K562 (cell line): Measurements from ENCODE around the gene KRTAP1-1.

ENCODE experiments used
- FOXA1 ChIP-seq: fragments of 450-650 bp; IDR thresholded peaks from 2 replicates; pipeline ENCODE4 v1.6.1; 2016; ENCODE audit warnings: mild to moderate bottlenecking, borderline replicate concordance
- HDGF ChIP-seq: fragments of 450-650 bp; IDR thresholded peaks from 2 replicates; pipeline ENCODE4 v1.6.1; 2016
- POLR2AphosphoS5 ChIP-seq: IDR thresholded peaks from 2 replicates; pipeline ENCODE4 v1.6.1; 2011; ENCODE audit warnings: mild to moderate bottlenecking, low read depth, low read length, moderate library complexity; ENCODE audit not compliant: control insufficient read depth, insufficient read depth
- RAD51 ChIP-seq: fragments of 450-650 bp; IDR thresholded peaks from 2 replicates; pipeline ENCODE4 v1.7.1; 2016; ENCODE audit warnings: low read depth, mild to moderate bottlenecking, borderline replicate concordance
- SMARCB1 ChIP-seq: IDR thresholded peaks from 2 replicates; pipeline ENCODE4 v1.6.1; 2011; ENCODE audit warnings: improper control_type of control experiment, low read depth; ENCODE audit not compliant: insufficient read length
- ZNF311 ChIP-seq: fragments of 250-450 bp; sonication (Bioruptor Pico); IDR thresholded peaks from 2 replicates; pipeline ENCODE4 v1.4.0; 2020; ENCODE audit warnings: mild to moderate bottlenecking, moderate library complexity
- TF ChIP-seq, protein P1 (sequence below): sonication (generic); formaldehyde crosslinking; IDR thresholded peaks from 2 replicates; pipeline ENCODE4 v1.8.1; 2023; ENCODE audit warnings: missing genetic modification reagents, mild to moderate bottlenecking, borderline replicate concordance
- TF ChIP-seq, protein P2 (sequence below): fragments of 450-650 bp; IDR thresholded peaks from 2 replicates; pipeline ENCODE4 v1.6.1; 2016; ENCODE audit warnings: borderline replicate concordance
- TF ChIP-seq, protein P3 (sequence below), 3 experiments: IDR thresholded peaks in 2 of 3; conservative IDR thresholded peaks in 1 of 3; 2 replicates each; pipeline ENCODE4 v1.5.1; 2011 to 2012; ENCODE audit warnings: low read length in 3 of 3, mild to moderate bottlenecking in 3 of 3, control low read depth in 2 of 3, improper control_type of control experiment in 1 of 3, inconsistent platforms in 1 of 3, low read depth in 1 of 3, mixed read lengths in 1 of 3, moderate library complexity in 1 of 3; ENCODE audit not compliant: insufficient read depth in 2 of 3

DNA sequence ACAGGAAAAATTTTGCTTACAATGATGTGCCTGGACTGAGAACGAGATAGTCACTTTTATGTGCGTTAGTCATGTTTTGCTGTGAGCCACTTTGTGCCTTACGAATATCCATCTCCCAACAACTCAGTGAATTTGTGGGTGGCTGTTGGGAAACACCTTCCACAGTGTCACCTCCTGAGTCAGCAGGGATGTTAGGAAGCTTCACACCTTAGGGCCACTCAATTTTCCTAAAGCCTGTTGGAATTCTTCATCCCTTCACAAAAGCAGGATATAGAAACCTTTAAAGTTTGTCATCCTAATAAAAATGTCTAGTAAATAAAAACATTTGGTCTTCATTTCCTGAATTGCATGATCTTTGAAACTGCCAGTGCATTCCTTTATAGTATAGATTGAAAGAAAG is 28.1 kb downstream of the KRTAP1-1 start:
- no peak for TF ChIP-seq POLR2AphosphoS5
- TF ChIP-seq, protein P1, sequence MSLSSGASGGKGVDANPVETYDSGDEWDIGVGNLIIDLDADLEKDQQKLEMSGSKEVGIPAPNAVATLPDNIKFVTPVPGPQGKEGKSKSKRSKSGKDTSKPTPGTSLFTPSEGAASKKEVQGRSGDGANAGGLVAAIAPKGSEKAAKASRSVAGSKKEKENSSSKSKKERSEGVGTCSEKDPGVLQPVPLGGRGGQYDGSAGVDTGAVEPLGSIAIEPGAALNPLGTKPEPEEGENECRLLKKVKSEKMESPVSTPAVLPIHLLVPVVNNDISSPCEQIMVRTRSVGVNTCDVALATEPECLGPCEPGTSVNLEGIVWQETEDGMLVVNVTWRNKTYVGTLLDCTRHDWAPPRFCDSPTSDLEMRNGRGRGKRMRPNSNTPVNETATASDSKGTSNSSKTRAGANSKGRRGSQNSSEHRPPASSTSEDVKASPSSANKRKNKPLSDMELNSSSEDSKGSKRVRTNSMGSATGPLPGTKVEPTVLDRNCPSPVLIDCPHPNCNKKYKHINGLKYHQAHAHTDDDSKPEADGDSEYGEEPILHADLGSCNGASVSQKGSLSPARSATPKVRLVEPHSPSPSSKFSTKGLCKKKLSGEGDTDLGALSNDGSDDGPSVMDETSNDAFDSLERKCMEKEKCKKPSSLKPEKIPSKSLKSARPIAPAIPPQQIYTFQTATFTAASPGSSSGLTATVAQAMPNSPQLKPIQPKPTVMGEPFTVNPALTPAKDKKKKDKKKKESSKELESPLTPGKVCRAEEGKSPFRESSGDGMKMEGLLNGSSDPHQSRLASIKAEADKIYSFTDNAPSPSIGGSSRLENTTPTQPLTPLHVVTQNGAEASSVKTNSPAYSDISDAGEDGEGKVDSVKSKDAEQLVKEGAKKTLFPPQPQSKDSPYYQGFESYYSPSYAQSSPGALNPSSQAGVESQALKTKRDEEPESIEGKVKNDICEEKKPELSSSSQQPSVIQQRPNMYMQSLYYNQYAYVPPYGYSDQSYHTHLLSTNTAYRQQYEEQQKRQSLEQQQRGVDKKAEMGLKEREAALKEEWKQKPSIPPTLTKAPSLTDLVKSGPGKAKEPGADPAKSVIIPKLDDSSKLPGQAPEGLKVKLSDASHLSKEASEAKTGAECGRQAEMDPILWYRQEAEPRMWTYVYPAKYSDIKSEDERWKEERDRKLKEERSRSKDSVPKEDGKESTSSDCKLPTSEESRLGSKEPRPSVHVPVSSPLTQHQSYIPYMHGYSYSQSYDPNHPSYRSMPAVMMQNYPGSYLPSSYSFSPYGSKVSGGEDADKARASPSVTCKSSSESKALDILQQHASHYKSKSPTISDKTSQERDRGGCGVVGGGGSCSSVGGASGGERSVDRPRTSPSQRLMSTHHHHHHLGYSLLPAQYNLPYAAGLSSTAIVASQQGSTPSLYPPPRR: no peak
- no peak for TF ChIP-seq FOXA1
- no peak for TF ChIP-seq HDGF
- TF ChIP-seq, protein P2, sequence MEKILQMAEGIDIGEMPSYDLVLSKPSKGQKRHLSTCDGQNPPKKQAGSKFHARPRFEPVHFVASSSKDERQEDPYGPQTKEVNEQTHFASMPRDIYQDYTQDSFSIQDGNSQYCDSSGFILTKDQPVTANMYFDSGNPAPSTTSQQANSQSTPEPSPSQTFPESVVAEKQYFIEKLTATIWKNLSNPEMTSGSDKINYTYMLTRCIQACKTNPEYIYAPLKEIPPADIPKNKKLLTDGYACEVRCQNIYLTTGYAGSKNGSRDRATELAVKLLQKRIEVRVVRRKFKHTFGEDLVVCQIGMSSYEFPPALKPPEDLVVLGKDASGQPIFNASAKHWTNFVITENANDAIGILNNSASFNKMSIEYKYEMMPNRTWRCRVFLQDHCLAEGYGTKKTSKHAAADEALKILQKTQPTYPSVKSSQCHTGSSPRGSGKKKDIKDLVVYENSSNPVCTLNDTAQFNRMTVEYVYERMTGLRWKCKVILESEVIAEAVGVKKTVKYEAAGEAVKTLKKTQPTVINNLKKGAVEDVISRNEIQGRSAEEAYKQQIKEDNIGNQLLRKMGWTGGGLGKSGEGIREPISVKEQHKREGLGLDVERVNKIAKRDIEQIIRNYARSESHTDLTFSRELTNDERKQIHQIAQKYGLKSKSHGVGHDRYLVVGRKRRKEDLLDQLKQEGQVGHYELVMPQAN: no peak
- no peak for TF ChIP-seq ZNF311 (CRISPR knock-in tag)
- TF ChIP-seq, protein P3, sequence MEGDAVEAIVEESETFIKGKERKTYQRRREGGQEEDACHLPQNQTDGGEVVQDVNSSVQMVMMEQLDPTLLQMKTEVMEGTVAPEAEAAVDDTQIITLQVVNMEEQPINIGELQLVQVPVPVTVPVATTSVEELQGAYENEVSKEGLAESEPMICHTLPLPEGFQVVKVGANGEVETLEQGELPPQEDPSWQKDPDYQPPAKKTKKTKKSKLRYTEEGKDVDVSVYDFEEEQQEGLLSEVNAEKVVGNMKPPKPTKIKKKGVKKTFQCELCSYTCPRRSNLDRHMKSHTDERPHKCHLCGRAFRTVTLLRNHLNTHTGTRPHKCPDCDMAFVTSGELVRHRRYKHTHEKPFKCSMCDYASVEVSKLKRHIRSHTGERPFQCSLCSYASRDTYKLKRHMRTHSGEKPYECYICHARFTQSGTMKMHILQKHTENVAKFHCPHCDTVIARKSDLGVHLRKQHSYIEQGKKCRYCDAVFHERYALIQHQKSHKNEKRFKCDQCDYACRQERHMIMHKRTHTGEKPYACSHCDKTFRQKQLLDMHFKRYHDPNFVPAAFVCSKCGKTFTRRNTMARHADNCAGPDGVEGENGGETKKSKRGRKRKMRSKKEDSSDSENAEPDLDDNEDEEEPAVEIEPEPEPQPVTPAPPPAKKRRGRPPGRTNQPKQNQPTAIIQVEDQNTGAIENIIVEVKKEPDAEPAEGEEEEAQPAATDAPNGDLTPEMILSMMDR (IDR thresholded peaks at IDR 0.05 in 2 of 3, conservative IDR thresholded peaks at IDR 0.05 in 1 of 3; ENCODE audit: insufficient read depth in 2 of 3, low read depth in 1 of 3, low read length in 3 of 3): no peak
- no peak for TF ChIP-seq RAD51
- TF ChIP-seq SMARCB1: no peak
